Endothelial cell (in vitro differentiated cells): ENCODE results near the gene RASD2. TPM values are rescaled to one million over a fixed set of nuclear protein-coding genes. Genes with fewer than 3 reads are reported as not detected.

ENCODE experiments used
- DNase-seq: peaks from one replicate; pipeline ENCODE4 v3.0.0; 2021; ENCODE audit warnings: low spot score
- H3K27ac Mint-ChIP-seq: one replicate; pipeline ENCODE4 v1.8.0; 2021; ENCODE audit warnings: mixed read lengths, inconsistent platforms; ENCODE audit not compliant: unreplicated experiment
- H3K27me3 Mint-ChIP-seq: one replicate; pipeline ENCODE4 v1.8.0; 2021; ENCODE audit warnings: mild to moderate bottlenecking, moderate library complexity, mixed read lengths, inconsistent platforms; ENCODE audit not compliant: unreplicated experiment
- H3K36me3 Mint-ChIP-seq: one replicate; pipeline ENCODE4 v1.8.0; 2021; ENCODE audit warnings: mild to moderate bottlenecking, low read depth, mixed read lengths, inconsistent platforms; ENCODE audit not compliant: unreplicated experiment
- H3K4me1 Mint-ChIP-seq: one replicate; pipeline ENCODE4 v1.8.0; 2021; ENCODE audit warnings: mild to moderate bottlenecking, mixed read lengths, inconsistent platforms; ENCODE audit not compliant: unreplicated experiment
- H3K4me3 Mint-ChIP-seq: one replicate; pipeline ENCODE4 v1.8.0; 2021; ENCODE audit warnings: mild to moderate bottlenecking, mixed read lengths, inconsistent platforms; ENCODE audit not compliant: unreplicated experiment
- H3K9me3 Mint-ChIP-seq: one replicate; pipeline ENCODE4 v1.8.0; 2021; ENCODE audit warnings: mixed read lengths, inconsistent platforms; ENCODE audit not compliant: unreplicated experiment
- total RNA-seq: library from RNA; stranded (reverse); fragmentation: NEBNext Ultra II Directional; extraction: Animal tissue kit (Norgen Biotek cat#: 25700); gene quantifications from one replicate; pipeline ENCODE4 v1.2.1, GENCODE V29; 2021; ENCODE audit not compliant: unreplicated experiment
- TF ChIP-seq, protein P1 (sequence below): fragments of 200-600 bp; sonication (generic); IDR thresholded peaks from one replicate; pipeline ENCODE4 v1.5.0; 2021; ENCODE audit warnings: antibody characterized with exemption; ENCODE audit not compliant: unreplicated experiment

Gene RASD2
- total RNA-seq, 1 donor from 2014 or later, result not detected

GRCh38 chr22:35496768-35497312 is 43.8 kb upstream of the RASD2 start:
- no peaks in the 10 kb centered on the region for H3K36me3 Mint-ChIP-seq
- H3K27me3 Mint-ChIP-seq, result peaks cover 6% of the 10 kb centered on the region
- TF ChIP-seq, protein P1, sequence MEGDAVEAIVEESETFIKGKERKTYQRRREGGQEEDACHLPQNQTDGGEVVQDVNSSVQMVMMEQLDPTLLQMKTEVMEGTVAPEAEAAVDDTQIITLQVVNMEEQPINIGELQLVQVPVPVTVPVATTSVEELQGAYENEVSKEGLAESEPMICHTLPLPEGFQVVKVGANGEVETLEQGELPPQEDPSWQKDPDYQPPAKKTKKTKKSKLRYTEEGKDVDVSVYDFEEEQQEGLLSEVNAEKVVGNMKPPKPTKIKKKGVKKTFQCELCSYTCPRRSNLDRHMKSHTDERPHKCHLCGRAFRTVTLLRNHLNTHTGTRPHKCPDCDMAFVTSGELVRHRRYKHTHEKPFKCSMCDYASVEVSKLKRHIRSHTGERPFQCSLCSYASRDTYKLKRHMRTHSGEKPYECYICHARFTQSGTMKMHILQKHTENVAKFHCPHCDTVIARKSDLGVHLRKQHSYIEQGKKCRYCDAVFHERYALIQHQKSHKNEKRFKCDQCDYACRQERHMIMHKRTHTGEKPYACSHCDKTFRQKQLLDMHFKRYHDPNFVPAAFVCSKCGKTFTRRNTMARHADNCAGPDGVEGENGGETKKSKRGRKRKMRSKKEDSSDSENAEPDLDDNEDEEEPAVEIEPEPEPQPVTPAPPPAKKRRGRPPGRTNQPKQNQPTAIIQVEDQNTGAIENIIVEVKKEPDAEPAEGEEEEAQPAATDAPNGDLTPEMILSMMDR, result no peak
- no peak overlapping the region for H3K4me3 Mint-ChIP-seq
- no peaks in the 10 kb centered on the region for H3K9me3 Mint-ChIP-seq
- no peaks in the 10 kb centered on the region for H3K4me1 Mint-ChIP-seq
- DNase-seq, result no peak
- H3K27ac Mint-ChIP-seq, result no peak overlapping the region

DNA sequence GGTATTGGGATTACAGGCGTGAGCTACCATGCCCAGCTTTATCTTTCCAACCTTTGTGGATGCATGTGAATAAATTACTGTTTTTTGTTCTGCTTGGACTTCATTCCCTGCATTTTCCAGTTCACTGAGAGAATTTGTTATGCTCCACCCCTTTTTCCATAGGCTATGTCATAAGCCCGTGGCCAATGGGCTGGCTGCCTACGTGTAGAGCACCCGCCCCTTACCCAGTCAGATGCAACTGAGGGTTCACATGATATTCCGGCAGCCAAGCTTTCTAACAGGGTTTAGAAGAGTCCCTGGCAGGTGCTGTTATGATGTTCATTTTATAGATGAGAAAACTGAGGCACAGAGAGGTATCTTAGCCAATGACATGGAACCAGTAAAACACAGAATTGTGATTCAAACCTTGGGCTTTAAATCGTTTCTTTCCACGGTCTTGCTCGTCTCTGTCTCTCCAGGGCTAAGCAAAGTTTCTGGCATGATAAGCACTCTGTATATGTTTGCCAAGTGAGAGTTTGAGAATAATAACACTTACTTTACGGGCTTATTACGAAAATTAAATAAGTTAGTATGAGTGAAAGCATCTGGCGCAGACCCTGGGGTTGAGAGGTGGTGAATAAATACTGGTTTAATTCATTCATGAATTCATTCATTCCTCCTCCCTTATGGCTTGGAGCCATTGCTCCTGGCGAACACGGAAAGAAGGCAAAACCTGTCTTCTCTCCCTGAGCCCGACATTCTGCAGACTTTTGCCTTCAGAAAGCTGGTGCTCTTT is 42.4 kb upstream of the RASD2 start:
- no peaks in the 10 kb centered on the region for H3K36me3 Mint-ChIP-seq
- DNase-seq, result no peak
- no peaks in the 10 kb centered on the region for H3K9me3 Mint-ChIP-seq
- H3K4me3 Mint-ChIP-seq, result no peak overlapping the region
- TF ChIP-seq, protein P1, result no peak
- peaks cover 6% of the 10 kb centered on the region for H3K27me3 Mint-ChIP-seq
- H3K4me1 Mint-ChIP-seq, result no peaks in the 10 kb centered on the region
- no peak overlapping the region for H3K27ac Mint-ChIP-seq

- Mint-ChIP-seq H3K9me3 (no peaks in the 10 kb centered on the region), H3K27ac (no peak overlapping the region), H3K27me3 (peaks cover 3% of the 10 kb centered on the region), H3K4me1 (no peaks in the 10 kb centered on the region), H3K4me3 (no peak overlapping the region), H3K36me3 (no peaks in the 10 kb centered on the region)
- TF ChIP-seq, protein P1, result no peak
- no peak for DNase-seq
These were observed 37.8 kb upstream of the RASD2 start for GRCh38 chr22:35502836-35503235.

GRCh38 chr22:35505399-35506258 is 35.0 kb upstream of the RASD2 start:
- DNase-seq, result no peak
- H3K36me3 Mint-ChIP-seq, result no peaks in the 10 kb centered on the region
- no peaks in the 10 kb centered on the region for H3K9me3 Mint-ChIP-seq

More at GRCh38 chr22:35505399-35506258, 35.0 kb upstream of the RASD2 start:
- Mint-ChIP-seq H3K4me3 (no peak overlapping the region), H3K27ac (no peak overlapping the region), H3K4me1 (no peaks in the 10 kb centered on the region), H3K27me3 (no peaks in the 10 kb centered on the region)
- TF ChIP-seq, protein P1, result no peak
